SK-N-SH treated with all-trans-retinoic acid at 6 μM for 48 hours (cell line): ENCODE data around the gene DUSP7.

Experiments used
- ARNTL ChIP-seq: fragments of 450-650 bp; formaldehyde crosslinking; IDR thresholded peaks from 2 replicates; pipeline ENCODE4 v1.5.0; 2020; ENCODE audit warnings: low read depth, mild to moderate bottlenecking, moderate library complexity, borderline replicate concordance
- BACH2 ChIP-seq: fragments of 250-450 bp; sonication (Bioruptor Pico); IDR thresholded peaks from 2 replicates; pipeline ENCODE4 v1.9.0; 2021; ENCODE audit warnings: mild to moderate bottlenecking, borderline replicate concordance
- CSDC2 ChIP-seq: fragments of 250-450 bp; sonication (Bioruptor Pico); IDR thresholded peaks from 2 replicates; pipeline ENCODE4 v1.5.0; 2020; ENCODE audit warnings: mild to moderate bottlenecking, moderate library complexity
- OSR1 ChIP-seq: fragments of 250-450 bp; sonication (Bioruptor Pico); IDR thresholded peaks from 2 replicates; pipeline ENCODE4 v1.8.0; 2022; ENCODE audit warnings: moderate library complexity, mild to moderate bottlenecking, inconsistent platforms
- PATZ1 ChIP-seq: fragments of 250-450 bp; sonication (Bioruptor Pico); IDR thresholded peaks from 2 replicates; pipeline ENCODE4 v1.8.0; 2020; ENCODE audit warnings: mild to moderate bottlenecking, moderate library complexity, borderline replicate concordance
- PPARA ChIP-seq: fragments of 250-450 bp; sonication (Bioruptor Pico); IDR thresholded peaks from 2 replicates; pipeline ENCODE4 v1.5.0; 2020; ENCODE audit warnings: mild to moderate bottlenecking, borderline replicate concordance
- TCF4 ChIP-seq: fragments of 250-450 bp; sonication (Bioruptor Pico); IDR thresholded peaks from 2 replicates; pipeline ENCODE4 v1.8.0; 2021; ENCODE audit warnings: mild to moderate bottlenecking, moderate library complexity, borderline replicate concordance
- ZFP3 ChIP-seq: fragments of 250-450 bp; sonication (Bioruptor Pico); IDR thresholded peaks from 2 replicates; pipeline ENCODE4 v1.5.0; 2020; ENCODE audit warnings: mild to moderate bottlenecking, moderate library complexity
- ZFP30 ChIP-seq: fragments of 450-650 bp; formaldehyde crosslinking; IDR thresholded peaks from 2 replicates; pipeline ENCODE4 v1.5.0; 2022; ENCODE audit warnings: mild to moderate bottlenecking, moderate library complexity
- ZNF565 ChIP-seq: fragments of 450-650 bp; formaldehyde crosslinking; conservative IDR thresholded peaks from 2 replicates; pipeline ENCODE4 v1.5.0; 2020; ENCODE audit warnings: low read depth, mild to moderate bottlenecking, moderate library complexity
- ZNF70 ChIP-seq: fragments of 450-650 bp; formaldehyde crosslinking; IDR thresholded peaks from 2 replicates; pipeline ENCODE4 v1.5.0; 2020; ENCODE audit warnings: mild to moderate bottlenecking, moderate library complexity
- TF ChIP-seq, protein P1 (sequence below): fragments of 250-450 bp; sonication (Bioruptor Pico); IDR thresholded peaks from 2 replicates; pipeline ENCODE4 v1.5.1; 2021; ENCODE audit warnings: mild to moderate bottlenecking, moderate library complexity

GRCh38 chr3:52093756-52094545, 37.6 kb upstream of the DUSP7 start:
- no peak for TF ChIP-seq TCF4 (CRISPR knock-in tag)
- TF ChIP-seq ZNF565 (CRISPR knock-in tag), result no peak
- TF ChIP-seq CSDC2 (CRISPR knock-in tag), result no peak
- TF ChIP-seq ZFP30, result no peak
- no peak for TF ChIP-seq ARNTL
- TF ChIP-seq BACH2, result no peak
- no peak for TF ChIP-seq ZFP3 (CRISPR knock-in tag)
- TF ChIP-seq PATZ1, result no peak
- no peak for TF ChIP-seq ZNF70
- TF ChIP-seq PPARA (CRISPR knock-in tag), result no peak
- no peak for TF ChIP-seq OSR1 (CRISPR knock-in tag)
- TF ChIP-seq, protein P1, sequence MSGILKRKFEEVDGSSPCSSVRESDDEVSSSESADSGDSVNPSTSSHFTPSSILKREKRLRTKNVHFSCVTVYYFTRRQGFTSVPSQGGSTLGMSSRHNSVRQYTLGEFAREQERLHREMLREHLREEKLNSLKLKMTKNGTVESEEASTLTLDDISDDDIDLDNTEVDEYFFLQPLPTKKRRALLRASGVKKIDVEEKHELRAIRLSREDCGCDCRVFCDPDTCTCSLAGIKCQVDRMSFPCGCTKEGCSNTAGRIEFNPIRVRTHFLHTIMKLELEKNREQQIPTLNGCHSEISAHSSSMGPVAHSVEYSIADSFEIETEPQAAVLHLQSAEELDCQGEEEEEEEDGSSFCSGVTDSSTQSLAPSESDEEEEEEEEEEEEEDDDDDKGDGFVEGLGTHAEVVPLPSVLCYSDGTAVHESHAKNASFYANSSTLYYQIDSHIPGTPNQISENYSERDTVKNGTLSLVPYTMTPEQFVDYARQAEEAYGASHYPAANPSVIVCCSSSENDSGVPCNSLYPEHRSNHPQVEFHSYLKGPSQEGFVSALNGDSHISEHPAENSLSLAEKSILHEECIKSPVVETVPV, result no peak
